Mucosa of stomach (tissue), 1 donor: Measurements from ENCODE around the gene BPIFB6.

Source experiments
- H3K27me3 ChIP-seq: one replicate; pipeline ENCODE4 v1.7.0; 2013; ENCODE audit warnings: mild to moderate bottlenecking, low read length; ENCODE audit not compliant: control insufficient read depth, insufficient read depth
- H3K36me3 ChIP-seq: one replicate; pipeline ENCODE4 v1.7.0; 2013; ENCODE audit warnings: low read length; ENCODE audit not compliant: control insufficient read depth, insufficient read depth
- H3K4me1 ChIP-seq: one replicate; pipeline ENCODE4 v1.7.0; 2013; ENCODE audit warnings: mild to moderate bottlenecking, low read length; ENCODE audit not compliant: control insufficient read depth, insufficient read depth
- H3K4me3 ChIP-seq: one replicate; pipeline ENCODE4 v1.7.0; 2013; ENCODE audit warnings: low read length
- H3K9ac ChIP-seq: one replicate; pipeline ENCODE4 v1.7.0; 2013; ENCODE audit warnings: mild to moderate bottlenecking, low read length, moderate library complexity
- H3K9me3 ChIP-seq: one replicate; pipeline ENCODE4 v1.7.0; 2013; ENCODE audit warnings: mild to moderate bottlenecking, low read length, moderate library complexity; ENCODE audit not compliant: control insufficient read depth
- donor health status: Pancreatic carcinoma.

Gene BPIFB6

DNA sequence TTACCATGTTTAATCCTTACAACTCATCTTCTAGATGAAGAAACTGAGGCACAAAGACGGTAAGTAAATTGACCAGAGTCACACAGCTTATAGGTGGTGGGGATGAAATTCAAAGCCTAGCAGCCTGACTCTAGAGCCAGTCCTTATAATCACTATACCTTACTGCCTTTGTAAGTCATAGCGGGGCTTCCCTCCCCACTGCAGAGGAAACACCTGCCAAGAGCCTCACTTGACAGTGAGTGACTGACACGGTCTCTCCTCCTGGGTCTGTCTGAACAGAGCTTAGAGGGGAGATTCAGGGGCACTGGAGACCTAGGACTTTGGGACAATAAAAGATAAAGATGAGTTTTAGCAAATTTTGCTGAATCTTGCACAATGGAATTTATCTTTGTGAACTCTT, 40.1 kb upstream of the BPIFB6 start:
- H3K9me3 ChIP-seq = no peaks in the 10 kb centered on the region
- H3K27me3 ChIP-seq = peaks cover 3% of the 10 kb centered on the region
- no peak overlapping the region for H3K4me3 ChIP-seq
- H3K4me1 ChIP-seq = no peaks in the 10 kb centered on the region
- H3K36me3 ChIP-seq = no peaks in the 10 kb centered on the region
- no peak overlapping the region for H3K9ac ChIP-seq

DNA sequence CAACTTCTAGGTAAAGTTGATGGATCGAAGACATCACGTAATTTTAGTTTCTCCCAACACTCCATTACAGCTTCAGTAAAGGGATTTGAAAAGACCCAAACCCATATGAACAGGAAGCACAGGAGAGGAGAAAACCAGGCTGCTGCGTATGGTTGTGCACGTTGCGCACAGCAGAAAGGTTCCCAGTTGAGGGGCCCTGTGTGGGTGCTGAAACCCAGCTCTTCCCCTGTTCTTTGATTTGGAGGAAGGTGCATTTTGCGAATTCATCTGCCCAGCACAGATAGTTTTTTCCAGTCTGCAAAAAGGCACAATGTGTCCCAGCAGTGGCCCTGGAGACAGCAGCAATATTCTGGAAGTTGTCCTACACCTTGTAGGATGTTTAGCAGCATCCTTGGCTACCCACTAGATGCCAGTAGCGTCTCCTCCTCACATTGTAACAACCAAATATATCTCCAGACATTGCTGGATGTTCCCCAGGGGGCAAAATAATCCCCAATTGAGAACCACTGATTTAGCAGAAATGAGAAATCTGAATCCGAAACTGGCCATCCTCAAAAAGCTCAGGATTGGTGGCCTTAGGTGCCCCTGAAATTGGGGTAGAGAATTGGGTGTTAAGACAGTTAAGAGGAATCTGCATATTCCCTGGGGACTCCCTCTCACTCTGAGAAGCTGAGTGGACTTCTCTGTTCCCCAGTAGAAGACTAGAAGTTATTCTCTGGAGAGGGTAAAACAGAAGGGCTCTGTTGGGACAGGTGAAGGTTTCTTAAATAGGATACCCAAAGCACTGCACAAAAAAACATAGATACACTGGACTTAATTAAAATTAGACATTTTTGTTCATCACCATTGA, 39.4 kb upstream of the BPIFB6 start:
- Histone ChIP-seq H3K27me3 (peaks cover 3% of the 10 kb centered on the region), H3K9me3 (no peaks in the 10 kb centered on the region), H3K36me3 (no peaks in the 10 kb centered on the region), H3K9ac (no peak overlapping the region), H3K4me3 (no peak overlapping the region), H3K4me1 (no peaks in the 10 kb centered on the region)

GRCh38 chr20:32993496-32994050, 37.9 kb upstream of the BPIFB6 start:
- H3K27me3 ChIP-seq = peaks cover 3% of the 10 kb centered on the region
- no peaks in the 10 kb centered on the region for H3K36me3 ChIP-seq
- H3K4me3 ChIP-seq = no peak overlapping the region
- no peaks in the 10 kb centered on the region for H3K4me1 ChIP-seq
- H3K9me3 ChIP-seq = no peaks in the 10 kb centered on the region
- no peak overlapping the region for H3K9ac ChIP-seq

DNA sequence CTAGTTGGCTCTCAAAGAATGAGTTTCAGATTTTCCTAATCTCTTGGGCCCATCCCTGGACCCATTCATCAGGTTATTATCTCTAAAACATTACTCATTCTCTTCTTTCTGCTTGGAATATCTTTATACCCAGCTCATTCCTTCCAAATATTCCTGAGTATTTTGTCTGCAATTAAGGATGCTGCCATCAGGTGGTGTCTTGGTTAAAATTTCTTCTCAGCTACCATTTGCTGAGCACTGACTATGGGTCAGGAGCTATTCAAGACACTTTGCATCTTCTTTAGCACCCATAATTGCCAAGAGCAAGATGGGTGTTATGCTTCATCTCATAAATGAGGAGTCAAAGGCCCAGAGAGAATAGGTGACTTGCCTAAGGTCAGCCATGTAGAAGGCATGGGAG, 35.6 kb upstream of the BPIFB6 start:
- Histone ChIP-seq H3K4me1 (no peaks in the 10 kb centered on the region), H3K36me3 (no peaks in the 10 kb centered on the region), H3K27me3 (no peaks in the 10 kb centered on the region), H3K9ac (no peak overlapping the region), H3K9me3 (no peaks in the 10 kb centered on the region), H3K4me3 (no peak overlapping the region)

DNA sequence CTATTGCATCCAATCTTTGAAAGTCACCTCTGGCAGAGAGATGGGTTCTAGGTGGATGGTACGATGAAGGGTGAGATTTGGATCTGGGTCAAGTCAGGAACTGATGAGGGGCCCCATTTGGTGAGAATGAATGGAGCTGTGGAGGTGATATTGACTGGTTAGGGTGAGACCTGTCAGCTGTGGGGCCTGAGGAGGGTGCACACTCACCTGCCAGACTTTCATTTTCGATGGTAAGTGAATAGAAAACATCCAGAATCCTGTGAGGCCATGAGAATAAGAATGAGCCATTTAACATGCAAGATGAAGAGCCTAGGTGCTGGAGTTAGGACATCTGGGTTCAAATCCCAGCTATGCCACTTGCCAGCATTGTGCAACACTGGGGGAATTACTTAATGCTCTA, 34.0 kb upstream of the BPIFB6 start:
- H3K9ac ChIP-seq = no peak overlapping the region
- H3K4me3 ChIP-seq = no peak overlapping the region
- H3K4me1 ChIP-seq = no peaks in the 10 kb centered on the region
- H3K36me3 ChIP-seq = no peaks in the 10 kb centered on the region
- no peaks in the 10 kb centered on the region for H3K9me3 ChIP-seq
- no peaks in the 10 kb centered on the region for H3K27me3 ChIP-seq

GRCh38 chr20:32999603-33000250, 31.7 kb upstream of the BPIFB6 start:
- Histone ChIP-seq H3K4me3 (no peak overlapping the region), H3K9ac (no peak overlapping the region), H3K4me1 (no peaks in the 10 kb centered on the region), H3K36me3 (no peaks in the 10 kb centered on the region), H3K27me3 (no peaks in the 10 kb centered on the region), H3K9me3 (no peaks in the 10 kb centered on the region)

- no peaks in the 10 kb centered on the region for H3K9me3 ChIP-seq
- no peaks in the 10 kb centered on the region for H3K27me3 ChIP-seq
- H3K9ac ChIP-seq = no peak overlapping the region
- H3K4me1 ChIP-seq = no peaks in the 10 kb centered on the region
- H3K4me3 ChIP-seq = no peak overlapping the region
- H3K36me3 ChIP-seq = no peaks in the 10 kb centered on the region
These were observed 30.5 kb upstream of the BPIFB6 start for GRCh38 chr20:33000802-33001466.

- H3K9ac ChIP-seq = no peak overlapping the region
- no peaks in the 10 kb centered on the region for H3K4me1 ChIP-seq
- no peak overlapping the region for H3K4me3 ChIP-seq
- H3K9me3 ChIP-seq = no peaks in the 10 kb centered on the region
- H3K36me3 ChIP-seq = no peaks in the 10 kb centered on the region
- H3K27me3 ChIP-seq = no peaks in the 10 kb centered on the region
These were observed 29.2 kb upstream of the BPIFB6 start for GRCh38 chr20:33002087-33002808.

DNA sequence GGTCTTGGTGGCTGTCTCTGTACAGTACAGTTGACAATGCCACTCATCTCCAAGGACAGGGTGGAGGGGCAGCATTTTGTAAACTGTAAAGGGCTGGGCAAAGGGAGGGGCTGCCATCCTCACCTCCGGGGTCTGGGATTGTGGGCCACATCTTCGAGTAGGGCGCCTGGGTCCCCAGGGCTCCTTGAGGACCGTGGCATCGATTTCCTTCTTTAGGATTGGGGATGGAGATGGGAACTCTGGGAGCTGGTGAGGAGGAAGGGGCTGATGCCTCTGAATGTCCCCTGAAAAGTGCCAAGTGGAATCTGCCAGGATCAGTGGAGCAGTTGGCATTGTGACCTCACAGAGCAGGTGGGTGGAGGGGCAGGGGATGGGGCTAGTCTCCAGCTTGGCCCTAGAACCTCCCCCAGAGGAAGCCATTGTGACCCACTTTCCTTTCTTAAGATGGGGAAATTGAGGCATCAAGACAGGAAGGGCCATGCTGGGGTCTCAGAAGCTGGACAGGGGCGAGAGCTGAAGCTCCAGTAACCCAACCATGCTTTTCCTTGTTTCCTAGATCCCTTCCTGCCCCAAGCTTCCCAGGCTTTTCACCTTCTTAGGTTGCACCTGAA, 27.2 kb upstream of the BPIFB6 start, which contains the start of gene SUN5:
SUN5 (minus strand) TSS at position 293 of the 611 bp plus-strand sequence; CDS start at position 200, 93 bp downstream.
- no peaks in the 10 kb centered on the region for H3K9me3 ChIP-seq
- no peak within 1 kb of the TSS for H3K4me3 ChIP-seq
- H3K4me1 ChIP-seq = no peaks in the 10 kb centered on the region
- H3K36me3 ChIP-seq = no peaks in the 10 kb centered on the region
- H3K9ac ChIP-seq = no peak within 1 kb of the TSS
- H3K27me3 ChIP-seq = no peaks in the 10 kb centered on the region

DNA sequence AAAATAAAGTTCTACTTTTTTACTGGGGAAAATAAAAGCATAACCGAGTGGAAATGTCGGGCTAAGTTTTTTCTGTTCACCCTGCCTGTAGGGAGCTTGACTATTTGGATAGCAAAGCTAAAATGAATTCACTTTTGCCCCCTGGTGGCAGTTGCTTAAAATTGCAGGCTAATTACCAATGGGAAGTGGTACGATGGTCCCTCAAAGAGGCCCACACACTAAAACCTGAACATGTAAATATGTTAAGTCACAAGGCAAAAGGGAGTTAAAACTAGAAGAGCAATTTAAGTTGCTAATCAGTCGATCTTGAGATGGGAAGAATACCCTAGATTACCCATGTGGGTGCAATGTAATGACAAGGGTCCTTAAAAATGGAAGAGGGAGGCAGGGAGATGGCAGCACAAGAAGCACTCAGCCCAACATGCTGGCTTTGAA, 26.3 kb upstream of the BPIFB6 start:
- Histone ChIP-seq H3K4me1 (no peaks in the 10 kb centered on the region), H3K9me3 (no peaks in the 10 kb centered on the region), H3K9ac (no peak overlapping the region), H3K36me3 (no peaks in the 10 kb centered on the region), H3K4me3 (no peak overlapping the region), H3K27me3 (no peaks in the 10 kb centered on the region)
